HG03064 (cell line): Measurements from ENCODE around the gene ANKRD2.
"Not testable (repeated sequence)": the region's sequence is repeated elsewhere in the genome, so short reads cannot be mapped to it uniquely, and the experiment has no call there.

ENCODE experiments used
- ATAC-seq: cut with Tn5 transposase; IDR thresholded peaks from one replicate; pipeline ENCODE4 v1.9.1; 2021; ENCODE audit warnings: low read depth; ENCODE audit not compliant: unreplicated experiment

Gene ANKRD2

GRCh38 chr10:97546456-97547270 lies 25.9 kb upstream of the ANKRD2 start:
- ATAC-seq: no peak

DNA sequence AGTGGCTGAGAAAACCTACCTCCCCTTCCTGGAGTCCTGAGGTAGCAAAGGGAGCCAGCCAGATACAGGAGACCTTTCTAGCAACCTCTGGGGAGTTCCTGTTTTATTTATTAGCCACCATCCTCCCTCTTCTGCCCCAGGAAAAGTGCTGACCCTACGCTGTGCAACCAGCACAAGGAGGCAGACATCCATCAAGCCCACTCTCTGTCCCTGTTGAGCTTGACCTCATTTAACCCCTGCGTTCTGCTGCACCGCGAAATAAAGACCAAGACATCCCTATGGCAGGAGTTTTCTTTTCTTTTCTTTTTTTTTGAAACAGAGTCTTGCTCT lies 25.3 kb upstream of the ANKRD2 start:
- no peak for ATAC-seq

DNA sequence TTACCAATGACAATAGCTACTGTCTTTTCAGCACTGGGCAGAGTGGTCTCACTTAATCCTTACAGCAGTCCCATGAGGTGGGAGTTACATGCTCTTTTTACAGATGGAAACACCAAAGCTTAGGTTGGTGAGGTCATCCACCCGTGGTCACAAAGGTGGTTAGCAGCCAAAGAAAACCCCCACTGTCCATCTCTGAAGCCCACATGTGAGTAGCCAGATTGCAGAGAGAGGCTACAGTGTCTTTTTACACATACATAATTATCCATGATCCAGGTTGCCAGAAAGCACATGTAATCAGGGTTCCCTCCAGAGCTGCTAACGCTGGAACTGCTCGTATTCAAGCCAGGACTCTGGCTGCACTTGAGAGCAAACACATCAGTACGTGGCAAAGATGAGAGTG lies 24.6 kb upstream of the ANKRD2 start:
- no peak for ATAC-seq

- no peak for ATAC-seq
These were observed 23.6 kb upstream of the ANKRD2 start for GRCh38 chr10:97548828-97549455.

- no peak for ATAC-seq
These were observed 22.8 kb upstream of the ANKRD2 start for GRCh38 chr10:97549587-97550322.

GRCh38 chr10:97550336-97551149 lies 22.0 kb upstream of the ANKRD2 start:
- ATAC-seq: no peak

DNA sequence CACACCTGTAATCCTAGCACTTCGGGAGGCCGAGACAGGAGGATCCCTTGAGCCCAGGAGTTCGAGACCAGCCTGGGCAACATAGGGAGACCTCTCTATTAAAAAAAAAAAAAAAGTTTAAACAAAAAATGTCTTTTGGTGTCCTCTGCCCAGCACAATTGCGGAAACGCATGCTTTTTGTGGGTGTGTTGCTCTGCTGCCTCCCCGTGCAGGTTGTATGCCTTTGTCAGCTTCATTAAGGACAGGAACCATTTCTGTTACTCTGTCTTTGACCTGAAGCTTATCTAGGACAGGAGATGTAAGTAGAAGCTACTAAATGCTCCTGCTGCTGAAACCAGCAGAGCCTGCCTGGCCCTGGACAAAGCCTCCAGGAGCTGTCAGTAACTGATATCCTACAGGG lies 21.3 kb upstream of the ANKRD2 start:
- ATAC-seq: no peak

- ATAC-seq: no peak
These were observed 19.0 kb upstream of the ANKRD2 start for GRCh38 chr10:97553575-97554031.

DNA sequence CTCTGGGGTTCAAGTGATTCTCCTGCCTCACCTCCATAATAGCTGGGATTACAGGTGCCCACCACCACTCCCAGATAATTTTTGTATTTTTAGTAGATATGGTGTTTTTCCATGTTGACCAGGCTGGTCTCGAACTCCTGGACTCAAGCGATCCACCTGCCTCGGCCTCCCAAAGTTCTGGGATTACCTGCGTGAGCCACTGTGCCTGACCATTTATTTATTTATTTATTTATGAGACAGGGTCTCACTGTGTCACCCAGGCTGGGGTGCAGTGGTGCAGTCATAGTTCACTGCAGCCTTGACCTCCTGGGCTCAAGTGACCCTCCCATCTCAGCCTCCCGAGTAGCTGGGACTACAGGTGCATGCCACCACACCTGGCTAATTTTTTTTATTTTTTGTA lies 18.2 kb upstream of the ANKRD2 start:
- ATAC-seq: not testable (repeated sequence)

GRCh38 chr10:97555541-97555940 lies 17.0 kb upstream of the ANKRD2 start:
- not testable (repeated sequence) for ATAC-seq

DNA sequence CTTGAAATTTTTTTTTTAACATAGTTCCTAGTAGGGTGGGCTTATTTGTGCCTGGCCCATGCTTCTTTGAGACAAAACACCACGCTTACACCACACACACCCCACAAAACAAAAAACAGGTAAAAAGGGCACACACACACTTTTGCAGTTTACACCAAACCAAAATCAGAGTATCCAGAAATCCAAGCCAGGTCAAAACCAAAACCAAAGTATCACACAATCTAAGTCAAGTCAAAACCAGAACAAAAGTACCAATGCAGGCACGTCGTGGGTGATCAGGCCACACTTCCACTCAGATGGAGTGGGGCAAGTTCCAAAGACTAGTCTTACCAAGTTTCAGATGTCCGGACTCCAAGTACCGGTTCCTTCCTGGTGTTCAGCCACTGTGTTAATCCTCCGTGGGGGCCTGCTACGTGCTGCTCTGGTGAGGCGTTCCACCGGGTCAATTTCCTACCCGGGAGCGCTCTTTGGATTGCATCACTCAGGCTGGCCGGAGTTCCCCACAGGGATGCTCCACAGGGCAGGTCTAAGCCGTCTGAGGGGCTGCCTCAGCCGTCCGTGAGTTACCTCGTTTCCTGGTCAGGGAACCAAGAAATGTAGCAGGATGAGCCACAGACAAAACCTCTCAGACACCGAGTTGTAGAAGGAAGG lies 11.7 kb upstream of the ANKRD2 start:
- ATAC-seq: not testable (repeated sequence)

GRCh38 chr10:97561386-97562077 lies 11.0 kb upstream of the ANKRD2 start:
- ATAC-seq: not testable (repeated sequence)

DNA sequence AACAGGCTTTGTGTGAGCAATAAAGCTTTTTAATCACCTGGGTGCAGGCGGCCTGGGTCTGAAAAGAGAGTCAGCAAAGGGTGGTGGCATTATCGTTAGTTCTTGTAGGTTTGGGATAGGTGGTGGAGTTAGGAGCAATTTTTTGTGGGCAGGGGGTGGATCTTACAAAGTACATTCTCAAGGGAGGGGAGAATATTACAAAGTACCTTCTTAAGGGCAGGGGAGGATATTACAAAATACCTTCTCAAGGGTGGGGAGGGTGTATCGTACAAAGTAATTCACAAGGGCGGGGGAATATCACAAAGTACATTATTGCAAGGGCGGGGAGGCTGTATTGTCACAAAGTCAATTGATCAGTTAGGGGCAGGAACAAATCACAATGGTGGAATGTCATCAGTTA lies 10.2 kb upstream of the ANKRD2 start:
- not testable (repeated sequence) for ATAC-seq

- no peak for ATAC-seq
These were observed 9.2 kb upstream of the ANKRD2 start for GRCh38 chr10:97563337-97563736.

- no peak for ATAC-seq
These were observed 7.8 kb upstream of the ANKRD2 start for GRCh38 chr10:97564776-97565175.

- ATAC-seq: no peak
These were observed 6.1 kb upstream of the ANKRD2 start for GRCh38 chr10:97566336-97566996.

DNA sequence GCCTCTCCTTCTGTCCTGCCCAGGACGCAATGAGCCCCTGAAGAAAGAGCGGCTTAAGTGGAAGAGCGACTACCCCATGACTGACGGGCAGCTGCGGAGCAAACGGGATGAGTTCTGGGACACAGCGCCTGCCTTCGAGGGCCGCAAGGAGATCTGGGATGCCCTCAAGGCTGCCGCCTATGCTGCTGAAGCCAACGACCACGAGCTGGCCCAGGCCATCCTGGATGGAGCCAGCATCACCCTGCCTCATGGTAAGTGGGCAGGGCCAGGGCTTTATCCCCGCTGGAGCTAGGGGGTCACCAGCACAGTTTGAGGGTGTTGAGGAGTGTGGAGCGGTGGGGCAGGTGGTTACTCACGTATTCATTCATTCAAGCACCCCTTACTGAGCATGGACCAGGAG lies 4.7 kb upstream of the ANKRD2 start:
- no peak for ATAC-seq

DNA sequence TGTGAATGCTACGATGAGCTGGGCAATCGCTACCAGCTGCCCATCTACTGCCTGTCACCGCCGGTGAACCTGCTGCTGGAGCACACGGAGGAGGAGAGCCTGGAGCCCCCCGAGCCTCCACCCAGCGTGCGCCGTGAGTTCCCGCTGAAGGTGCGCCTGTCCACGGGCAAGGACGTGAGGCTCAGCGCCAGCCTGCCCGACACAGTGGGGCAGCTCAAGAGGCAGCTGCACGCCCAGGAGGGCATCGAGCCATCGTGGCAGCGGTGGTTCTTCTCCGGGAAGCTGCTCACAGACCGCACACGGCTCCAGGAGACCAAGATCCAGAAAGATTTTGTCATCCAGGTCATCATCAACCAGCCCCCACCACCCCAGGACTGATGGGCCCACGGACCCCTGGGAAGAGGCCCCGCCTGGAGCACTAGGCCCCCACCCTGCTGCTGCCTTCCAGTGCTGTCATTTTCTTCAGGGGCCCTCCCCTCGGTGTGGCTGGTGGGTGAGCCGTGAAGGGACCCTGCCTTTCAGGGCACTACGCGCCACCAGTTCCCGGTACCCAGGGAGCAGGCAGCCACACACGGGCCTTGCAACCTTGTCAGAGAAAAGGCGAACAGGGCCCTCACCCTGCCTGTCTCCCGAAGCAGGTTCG lies 2.3 kb upstream of the ANKRD2 start:
- no peak for ATAC-seq
